Stimulated activated CD4-positive, alpha-beta T cell treated with anti-CD3 and anti-CD28 coated beads, Interleukin-2, amount 100 ng/mL, for 24 hours (primary cell): ENCODE results near the gene FIG4.
"Not testable (repeated sequence)": the region's sequence is repeated elsewhere in the genome, so short reads cannot be mapped to it uniquely, and the experiment has no call there.

Experiments used
- DNase-seq, 2 donors: peaks; one replicate each; pipeline ENCODE4 v3.0.0-alpha.2; 2020

The FIG4 gene

GRCh38 chr6:109800771-109801170 lies 109.7 kb downstream of the FIG4 start:
- no peak for DNase-seq

- DNase-seq = no peak
Observed at GRCh38 chr6:109801794-109802193, 110.7 kb downstream of the FIG4 start.

- DNase-seq = no peak
Observed at GRCh38 chr6:109804020-109804419, 112.9 kb downstream of the FIG4 start.

GRCh38 chr6:109807881-109808280 lies 116.8 kb downstream of the FIG4 start:
- DNase-seq = no peak

- DNase-seq = no peak
Observed at GRCh38 chr6:109808837-109809236, 117.7 kb downstream of the FIG4 start.

- no peak for DNase-seq
Observed at GRCh38 chr6:109815054-109815453, 124.0 kb downstream of the FIG4 start.

GRCh38 chr6:109816452-109817374 lies 125.6 kb downstream of the FIG4 start:
- DNase-seq = no peak

GRCh38 chr6:109820706-109821350 lies 129.7 kb downstream of the FIG4 start:
- no peak for DNase-seq

- no peak for DNase-seq
Observed at GRCh38 chr6:109821428-109821827, 130.3 kb downstream of the FIG4 start.

- DNase-seq = no peak
Observed at GRCh38 chr6:109824105-109824504, 133.0 kb downstream of the FIG4 start.

GRCh38 chr6:109826551-109826950 lies 135.5 kb downstream of the FIG4 start:
- DNase-seq = no peak

- not testable (repeated sequence) for DNase-seq
Observed at GRCh38 chr6:109831352-109831751, 140.3 kb downstream of the FIG4 start.

- DNase-seq = no peak
Observed at GRCh38 chr6:109834131-109834530, 143.0 kb downstream of the FIG4 start.

GRCh38 chr6:109834595-109835437 lies 143.7 kb downstream of the FIG4 start:
- no peak for DNase-seq

GRCh38 chr6:109840034-109840433 lies 148.9 kb downstream of the FIG4 start:
- DNase-seq = no peak

- no peak for DNase-seq
Observed at GRCh38 chr6:109840796-109841195, 149.7 kb downstream of the FIG4 start.

GRCh38 chr6:109841869-109842268 lies 150.8 kb downstream of the FIG4 start:
- DNase-seq = no peak

- no peak for DNase-seq
Observed at GRCh38 chr6:109852713-109853112, 161.6 kb downstream of the FIG4 start.

GRCh38 chr6:109853426-109853825 lies 162.3 kb downstream of the FIG4 start:
- no peak for DNase-seq

GRCh38 chr6:109853951-109854350 lies 162.9 kb downstream of the FIG4 start:
- DNase-seq = no peak

GRCh38 chr6:109854541-109855308 lies 163.6 kb downstream of the FIG4 start:
- DNase-seq = no peak

GRCh38 chr6:109855476-109856040 lies 164.5 kb downstream of the FIG4 start:
- DNase-seq = not testable (repeated sequence)
